Upper lobe of right lung (tissue), 1 donor: ENCODE measurements around the gene ALDH7A1. TPM values are rescaled to one million over a fixed set of nuclear protein-coding genes. Genes with fewer than 3 reads are reported as not detected.
A peak's percentile ranks its signal among the peaks of the same experiment; 100 is the strongest.

Experiments
- ATAC-seq: fragments of 200-7000 bp; cut with Tn5 transposase; one replicate; pipeline ENCODE4 v1.9.1; 2020; ENCODE audit warnings: mild to moderate bottlenecking, moderate library complexity
- DNase-seq: peaks from one replicate; pipeline ENCODE4 v3.0.0-alpha.2; 2020
- H3K27ac ChIP-seq: fragments of 200-600 bp; one replicate; pipeline ENCODE4 v1.8.0; 2022
- H3K27me3 ChIP-seq: fragments of 200-600 bp; one replicate; pipeline ENCODE4 v1.8.0; 2022; ENCODE audit warnings: mild to moderate bottlenecking
- H3K36me3 ChIP-seq: fragments of 200-600 bp; one replicate; pipeline ENCODE4 v1.8.0; 2022
- H3K4me1 ChIP-seq: fragments of 200-600 bp; one replicate; pipeline ENCODE4 v1.8.0; 2022
- H3K4me3 ChIP-seq: fragments of 200-600 bp; one replicate; pipeline ENCODE4 v1.8.0; 2022; ENCODE audit warnings: mild to moderate bottlenecking
- H3K9me3 ChIP-seq: fragments of 200-600 bp; one replicate; pipeline ENCODE4 v1.8.0; 2022
- intact Hi-C: fragments of 100-400 bp; cut with DNase I; formaldehyde crosslinking; loops from one replicate; pipeline ENCODE4 v1.11.0; 2022
- total RNA-seq: library from RNA; stranded (reverse); fragmentation: NEBNext Ultra II Directional; extraction: Animal tissue kit (Norgen Biotek cat#: 25700); gene quantifications from one replicate; pipeline ENCODE4 v1.2.1, GENCODE V29; 2021
- TF ChIP-seq, protein P1 (sequence below): fragments of 200-600 bp; IDR thresholded peaks from one replicate; pipeline ENCODE4 v1.8.0; 2022; ENCODE audit warnings: antibody characterized with exemption
- donor health status: DM: no; HTN: yes; CAD: no; lungs with severe emphysema.

Gene ALDH7A1
- total RNA-seq, 1 donor from 2014 or later = 26.1 TPM

DNA sequence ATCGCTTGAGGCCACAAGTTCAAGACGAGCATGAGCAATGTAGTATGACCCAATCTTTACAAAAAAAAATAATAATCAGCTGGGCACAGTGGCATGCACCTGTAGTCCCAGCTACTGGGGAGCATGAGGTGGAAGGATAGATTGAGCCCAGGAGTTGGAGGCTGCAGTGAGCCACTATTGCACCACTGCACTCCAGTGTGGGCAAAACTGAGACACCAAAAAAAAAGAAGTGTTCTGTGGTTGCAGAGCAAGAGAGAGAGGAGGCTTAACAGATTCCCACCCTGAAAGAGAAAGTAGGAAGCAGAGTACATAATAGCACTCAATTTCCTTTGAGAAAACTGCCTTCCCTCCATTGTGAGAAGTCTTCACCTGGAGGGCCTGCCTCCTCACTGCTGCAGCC is 52.6 kb downstream of the ALDH7A1 start:
- ATAC-seq (no peak), DNase-seq (no peak)
- TF ChIP-seq, protein P1, sequence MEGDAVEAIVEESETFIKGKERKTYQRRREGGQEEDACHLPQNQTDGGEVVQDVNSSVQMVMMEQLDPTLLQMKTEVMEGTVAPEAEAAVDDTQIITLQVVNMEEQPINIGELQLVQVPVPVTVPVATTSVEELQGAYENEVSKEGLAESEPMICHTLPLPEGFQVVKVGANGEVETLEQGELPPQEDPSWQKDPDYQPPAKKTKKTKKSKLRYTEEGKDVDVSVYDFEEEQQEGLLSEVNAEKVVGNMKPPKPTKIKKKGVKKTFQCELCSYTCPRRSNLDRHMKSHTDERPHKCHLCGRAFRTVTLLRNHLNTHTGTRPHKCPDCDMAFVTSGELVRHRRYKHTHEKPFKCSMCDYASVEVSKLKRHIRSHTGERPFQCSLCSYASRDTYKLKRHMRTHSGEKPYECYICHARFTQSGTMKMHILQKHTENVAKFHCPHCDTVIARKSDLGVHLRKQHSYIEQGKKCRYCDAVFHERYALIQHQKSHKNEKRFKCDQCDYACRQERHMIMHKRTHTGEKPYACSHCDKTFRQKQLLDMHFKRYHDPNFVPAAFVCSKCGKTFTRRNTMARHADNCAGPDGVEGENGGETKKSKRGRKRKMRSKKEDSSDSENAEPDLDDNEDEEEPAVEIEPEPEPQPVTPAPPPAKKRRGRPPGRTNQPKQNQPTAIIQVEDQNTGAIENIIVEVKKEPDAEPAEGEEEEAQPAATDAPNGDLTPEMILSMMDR = no peak
- H3K4me1 ChIP-seq = no peaks in the 10 kb centered on the region
- no peaks in the 10 kb centered on the region for H3K27me3 ChIP-seq
- intact Hi-C loops = loop anchor here (5.0 kb wide), 1 partner anchor 190 kb away; no protein-coding TSS in a partner anchor
- no peak overlapping the region for H3K27ac ChIP-seq
- H3K4me3 ChIP-seq = no peak overlapping the region
- no peaks in the 10 kb centered on the region for H3K9me3 ChIP-seq
- peaks cover 20% of the 10 kb centered on the region for H3K36me3 ChIP-seq

DNA sequence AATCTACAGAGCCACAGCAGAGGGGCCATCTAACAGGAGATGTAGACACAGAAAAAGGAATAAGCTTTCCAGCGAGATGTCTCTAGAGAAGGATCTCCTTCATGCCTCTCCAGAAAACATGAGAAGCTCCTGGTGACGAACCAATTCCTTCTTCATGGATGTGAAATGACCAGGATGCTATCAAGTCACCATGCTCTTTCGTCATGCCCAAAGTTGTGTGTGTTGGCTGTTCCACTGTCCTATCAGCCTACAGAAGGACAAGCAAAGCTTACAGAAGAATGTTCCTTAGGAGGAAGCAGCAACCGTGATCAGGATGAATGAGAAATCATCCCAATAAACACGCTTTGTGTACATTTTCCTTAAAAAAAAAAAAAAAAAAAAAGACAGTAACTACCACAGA is 54.4 kb downstream of the ALDH7A1 start:
- intact Hi-C loops = loop anchor here (5.0 kb wide), 1 partner anchor 188 kb away; no protein-coding TSS in a partner anchor
- H3K27ac ChIP-seq = no peak overlapping the region
- no peak for DNase-seq

DNA sequence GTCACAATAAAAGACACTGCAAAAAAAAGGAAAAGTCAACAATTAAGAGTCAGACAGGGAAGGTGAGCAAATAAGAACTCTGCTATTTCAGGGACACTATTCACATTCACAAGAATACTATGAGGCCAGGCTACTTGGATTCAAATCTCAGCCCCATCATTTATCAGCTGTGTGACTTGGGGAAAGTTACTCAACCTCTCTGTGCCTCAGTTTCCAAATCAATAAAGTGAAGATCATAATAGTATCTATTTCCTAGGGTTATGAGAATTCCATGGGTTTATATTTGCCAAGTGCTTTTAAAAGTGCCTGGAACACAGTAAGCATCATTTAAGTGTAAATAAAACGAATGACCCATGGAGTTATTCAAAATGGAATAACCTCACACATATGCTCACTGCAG is 56.4 kb downstream of the ALDH7A1 start:
- Histone ChIP-seq H3K4me1 (peaks cover 4% of the 10 kb centered on the region), H3K4me3 (no peak overlapping the region), H3K27ac (no peak overlapping the region), H3K27me3 (no peaks in the 10 kb centered on the region), H3K9me3 (no peaks in the 10 kb centered on the region), H3K36me3 (no peaks in the 10 kb centered on the region)
- intact Hi-C loops = no loop called here
- TF ChIP-seq, protein P1 = no peak
- DNase-seq (no peak), ATAC-seq (no peak)

More for the DNA sequence above, 54.4 kb downstream of the ALDH7A1 start:
- no peaks in the 10 kb centered on the region for H3K27me3 ChIP-seq
- H3K4me1 ChIP-seq = peaks cover 4% of the 10 kb centered on the region
- no peak overlapping the region for H3K4me3 ChIP-seq
- peaks cover 10% of the 10 kb centered on the region for H3K36me3 ChIP-seq
- ATAC-seq = no peak
- no peaks in the 10 kb centered on the region for H3K9me3 ChIP-seq
- TF ChIP-seq, protein P1 = no peak

DNA sequence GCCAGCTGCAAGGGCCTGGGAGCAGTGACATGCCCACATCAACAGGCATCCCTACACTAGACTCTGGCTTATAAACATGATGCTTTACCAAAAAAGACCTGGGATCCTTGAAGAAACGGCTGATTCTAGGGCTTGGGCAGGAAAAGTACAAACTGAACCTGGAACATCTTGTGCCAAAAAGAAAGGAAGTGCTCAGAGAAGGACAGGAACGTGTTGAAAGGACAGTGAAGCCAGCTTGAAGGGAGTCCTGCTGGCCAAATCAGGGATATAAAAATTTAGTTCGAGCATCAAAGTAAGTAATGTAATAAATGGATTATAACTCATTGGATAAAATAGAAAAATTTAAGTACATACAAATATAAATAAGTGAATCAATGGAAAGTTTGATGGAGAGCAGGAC is 58.1 kb downstream of the ALDH7A1 start:
- ATAC-seq (no peak), DNase-seq (no peak)
- Histone ChIP-seq H3K27ac (no peak overlapping the region), H3K4me3 (no peak overlapping the region), H3K36me3 (no peaks in the 10 kb centered on the region), H3K9me3 (no peaks in the 10 kb centered on the region), H3K27me3 (no peaks in the 10 kb centered on the region), H3K4me1 (peaks cover 4% of the 10 kb centered on the region)
- intact Hi-C loops = no loop called here
- TF ChIP-seq, protein P1 = peak; percentile 22

DNA sequence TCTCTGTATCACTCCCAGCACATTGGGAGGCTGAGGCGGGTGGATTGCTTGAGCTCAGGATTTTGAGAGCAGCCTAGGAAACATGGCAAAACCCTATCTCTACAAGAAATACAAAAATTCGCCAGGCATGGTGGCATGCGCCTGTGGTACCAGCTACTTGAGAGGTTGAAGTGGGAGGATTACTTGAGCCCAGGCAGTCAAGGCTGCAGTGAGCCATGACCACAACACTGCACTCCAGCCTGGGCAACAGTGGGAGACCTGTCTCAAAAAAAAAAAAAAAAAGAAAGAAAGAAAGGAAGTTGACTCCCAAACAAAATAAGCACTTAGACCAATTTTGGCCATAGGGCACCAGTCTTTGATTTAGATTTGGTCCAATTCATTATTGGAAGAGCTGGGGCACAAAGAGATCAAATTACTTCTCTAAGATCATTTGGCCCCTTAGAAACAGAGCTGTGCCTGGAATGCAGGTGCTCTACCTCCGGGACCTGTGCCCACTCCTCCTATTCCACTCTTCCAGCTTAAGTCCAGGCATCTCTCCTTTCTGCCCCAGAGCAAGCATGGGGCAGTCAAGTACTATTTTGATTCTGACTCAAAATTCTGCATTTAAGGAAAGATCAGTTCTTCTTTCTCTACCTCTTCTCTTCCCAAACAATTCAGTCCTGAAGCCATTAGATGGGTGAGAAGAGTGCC is 59.0 kb downstream of the ALDH7A1 start:
- Histone ChIP-seq H3K9me3 (no peaks in the 10 kb centered on the region), H3K27me3 (no peaks in the 10 kb centered on the region), H3K4me1 (peaks cover 4% of the 10 kb centered on the region), H3K4me3 (no peak overlapping the region), H3K36me3 (no peaks in the 10 kb centered on the region), H3K27ac (peak overlapping the region; percentile 48)
- no peak for DNase-seq
- intact Hi-C loops = no loop called here
- no peak for ATAC-seq
- TF ChIP-seq, protein P1 = no peak
